ELR (cell line): ENCODE data around the gene HIVEP3.
"Not testable (repeated sequence)": the region's sequence is repeated elsewhere in the genome, so short reads cannot be mapped to it uniquely, and the experiment has no call there.

Source experiments
- DNase-seq: peaks from one replicate; pipeline ENCODE4 v3.0.0-alpha.2; 2015; ENCODE audit warnings: low read depth

Gene HIVEP3

GRCh38 chr1:41710980-41711379, 207.7 kb downstream of the HIVEP3 start:
- DNase-seq: no peak

GRCh38 chr1:41709873-41710272, 208.8 kb downstream of the HIVEP3 start:
- DNase-seq: no peak

- DNase-seq: no peak
Observed at GRCh38 chr1:41709331-41709730, 209.4 kb downstream of the HIVEP3 start.

GRCh38 chr1:41708332-41708731, 210.4 kb downstream of the HIVEP3 start:
- DNase-seq: no peak

GRCh38 chr1:41707793-41708192, 210.9 kb downstream of the HIVEP3 start:
- DNase-seq: no peak

- no peak for DNase-seq
Observed at GRCh38 chr1:41705798-41706197, 212.9 kb downstream of the HIVEP3 start.

GRCh38 chr1:41704196-41704595, 214.5 kb downstream of the HIVEP3 start:
- no peak for DNase-seq

- DNase-seq: no peak
Observed at GRCh38 chr1:41702771-41703170, 216.0 kb downstream of the HIVEP3 start.

GRCh38 chr1:41700986-41701535, 217.7 kb downstream of the HIVEP3 start:
- DNase-seq: no peak

- no peak for DNase-seq
Observed at GRCh38 chr1:41700581-41700980, 218.1 kb downstream of the HIVEP3 start.

GRCh38 chr1:41699861-41700248, 218.9 kb downstream of the HIVEP3 start:
- DNase-seq: no peak

GRCh38 chr1:41698916-41699860, 219.5 kb downstream of the HIVEP3 start:
- no peak for DNase-seq

- DNase-seq: no peak
Observed at GRCh38 chr1:41696381-41696780, 222.3 kb downstream of the HIVEP3 start.

GRCh38 chr1:41695118-41695745, 223.5 kb downstream of the HIVEP3 start:
- no peak for DNase-seq

GRCh38 chr1:41691966-41692365, 226.8 kb downstream of the HIVEP3 start:
- not testable (repeated sequence) for DNase-seq

GRCh38 chr1:41691424-41691823, 227.3 kb downstream of the HIVEP3 start:
- no peak for DNase-seq

GRCh38 chr1:41690331-41690730, 228.4 kb downstream of the HIVEP3 start:
- no peak for DNase-seq

GRCh38 chr1:41689558-41689981, 229.2 kb downstream of the HIVEP3 start:
- no peak for DNase-seq

GRCh38 chr1:41689139-41689538, 229.6 kb downstream of the HIVEP3 start:
- no peak for DNase-seq

GRCh38 chr1:41687007-41687406, 231.7 kb downstream of the HIVEP3 start:
- DNase-seq: no peak

GRCh38 chr1:41683681-41684500, 234.8 kb downstream of the HIVEP3 start:
- DNase-seq: peak; percentile 76
